Measurements from ENCODE around the gene TIMM22.
"Not testable (repeated sequence)": the region's sequence is repeated elsewhere in the genome, so short reads cannot be mapped to it uniquely, and the experiment has no call there.

Gene TIMM22

GRCh38 chr17:996554-997344 is at the start of gene TIMM22:
TIMM22 (plus strand) TSS chr17:997129; CDS start chr17:997143, 14 bp downstream.
- peak; percentile 99 for DNase-seq (ENCODE audit: low read depth, low spot score)

DNA sequence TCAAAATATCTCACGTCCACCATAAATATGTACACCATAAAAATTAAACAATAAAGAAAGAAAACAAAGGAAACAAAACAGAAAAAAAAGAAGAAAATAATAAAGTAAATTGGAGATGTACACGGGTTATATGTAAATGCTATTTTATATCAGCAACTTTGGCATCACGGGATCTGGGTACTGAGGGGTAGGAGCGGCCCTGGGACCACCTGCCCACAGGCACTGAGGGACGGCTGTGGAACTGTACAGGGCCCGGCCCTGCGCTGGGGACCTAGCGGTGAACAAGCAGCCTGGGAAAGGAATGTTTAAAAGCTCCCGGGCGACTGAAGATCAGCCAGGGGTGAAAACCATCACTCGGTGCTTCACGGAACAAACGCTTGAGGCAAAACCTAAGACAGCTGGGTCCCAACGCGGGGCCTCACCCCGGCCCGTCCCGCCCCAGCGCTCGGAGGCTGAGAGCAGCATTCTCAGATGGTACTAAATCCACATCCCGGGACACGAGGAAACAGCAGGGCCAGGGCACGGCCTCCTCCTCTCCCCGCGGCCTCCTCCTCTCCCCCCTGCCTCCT is 48.6 kb upstream of the TIMM22 start:
- DNase-seq (ENCODE audit: low read depth, low spot score) = peak; percentile 65

DNA sequence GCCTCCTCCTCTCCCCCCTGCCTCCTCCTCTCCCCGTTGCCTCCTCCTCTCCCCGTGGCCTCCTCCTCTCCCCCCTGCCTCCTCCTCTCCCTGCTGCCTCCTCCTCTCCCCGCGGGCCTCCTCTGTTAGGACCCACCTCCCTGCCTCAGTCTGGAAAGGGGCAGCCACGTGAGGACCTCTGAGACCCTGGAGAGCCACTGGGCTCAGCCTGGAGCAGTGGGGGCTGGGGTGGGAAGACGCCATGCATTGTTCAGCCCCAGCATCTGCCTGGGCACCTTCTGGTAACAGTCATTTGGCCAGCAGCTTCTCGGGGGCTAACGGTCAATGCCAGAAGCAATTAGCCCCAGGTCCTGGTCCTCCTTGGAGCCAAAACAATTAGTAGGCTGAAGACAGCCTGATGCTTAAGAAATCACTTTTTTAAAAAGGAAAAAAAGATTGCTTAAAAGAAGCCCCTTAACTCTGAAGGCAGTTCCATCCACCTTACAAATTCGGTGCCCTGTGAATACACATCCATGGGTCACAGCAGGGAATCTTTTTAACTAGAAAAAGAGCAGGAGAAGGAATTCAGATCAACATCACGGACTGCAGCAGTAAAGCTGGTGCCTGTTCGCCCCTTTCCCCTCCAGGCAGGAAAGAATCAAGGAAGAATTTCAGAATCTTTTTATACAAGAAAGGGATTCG is 47.2 kb upstream of the TIMM22 start:
- DNase-seq (ENCODE audit: low read depth, low spot score) = no peak

DNA sequence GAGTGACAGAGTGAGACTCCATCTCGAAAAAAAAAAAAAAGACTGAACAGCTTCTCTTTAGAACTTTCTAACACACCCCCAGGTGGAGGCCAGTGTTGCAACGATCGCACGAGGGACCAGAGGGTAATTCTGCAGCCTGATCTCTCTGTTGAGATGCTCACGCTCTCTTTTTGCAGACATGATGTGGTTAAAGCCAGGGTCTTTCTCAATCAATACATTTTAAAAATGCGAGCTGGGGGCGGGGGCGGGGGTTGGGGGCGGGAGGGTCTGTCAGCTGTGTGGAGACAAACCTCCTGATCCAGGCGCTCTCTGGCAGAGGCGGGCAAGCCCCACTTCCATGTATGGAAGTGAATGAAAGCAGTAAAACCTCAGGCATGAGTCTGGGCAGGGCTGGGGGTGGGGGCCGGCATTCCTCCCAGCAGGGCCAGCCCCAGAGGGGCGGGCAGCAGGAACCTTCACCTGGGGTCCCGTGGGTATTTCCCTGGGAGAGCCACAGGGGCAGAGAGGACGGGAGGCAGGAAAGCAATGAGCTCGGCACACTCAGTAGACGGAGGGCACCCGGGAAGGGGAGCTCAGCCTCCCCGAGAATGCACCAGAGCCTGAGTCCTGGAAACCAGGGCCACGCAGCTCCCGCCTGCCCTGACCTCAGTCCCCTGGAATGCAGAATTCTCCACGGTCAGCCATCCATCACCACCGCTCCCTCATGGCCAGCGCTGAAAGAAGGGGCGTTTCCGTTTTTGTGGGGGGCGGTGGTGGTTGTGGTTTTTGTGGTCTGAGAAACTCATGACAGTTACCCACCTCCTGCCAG is 45.4 kb upstream of the TIMM22 start:
- peak; percentile 97 for DNase-seq (ENCODE audit: low read depth, low spot score)

GRCh38 chr17:952592-952991 is 44.3 kb upstream of the TIMM22 start:
- not testable (repeated sequence) for DNase-seq (ENCODE audit: low read depth, low spot score)

- no peak for DNase-seq (ENCODE audit: low read depth, low spot score)
These were observed 43.2 kb upstream of the TIMM22 start for GRCh38 chr17:953767-954166.

DNA sequence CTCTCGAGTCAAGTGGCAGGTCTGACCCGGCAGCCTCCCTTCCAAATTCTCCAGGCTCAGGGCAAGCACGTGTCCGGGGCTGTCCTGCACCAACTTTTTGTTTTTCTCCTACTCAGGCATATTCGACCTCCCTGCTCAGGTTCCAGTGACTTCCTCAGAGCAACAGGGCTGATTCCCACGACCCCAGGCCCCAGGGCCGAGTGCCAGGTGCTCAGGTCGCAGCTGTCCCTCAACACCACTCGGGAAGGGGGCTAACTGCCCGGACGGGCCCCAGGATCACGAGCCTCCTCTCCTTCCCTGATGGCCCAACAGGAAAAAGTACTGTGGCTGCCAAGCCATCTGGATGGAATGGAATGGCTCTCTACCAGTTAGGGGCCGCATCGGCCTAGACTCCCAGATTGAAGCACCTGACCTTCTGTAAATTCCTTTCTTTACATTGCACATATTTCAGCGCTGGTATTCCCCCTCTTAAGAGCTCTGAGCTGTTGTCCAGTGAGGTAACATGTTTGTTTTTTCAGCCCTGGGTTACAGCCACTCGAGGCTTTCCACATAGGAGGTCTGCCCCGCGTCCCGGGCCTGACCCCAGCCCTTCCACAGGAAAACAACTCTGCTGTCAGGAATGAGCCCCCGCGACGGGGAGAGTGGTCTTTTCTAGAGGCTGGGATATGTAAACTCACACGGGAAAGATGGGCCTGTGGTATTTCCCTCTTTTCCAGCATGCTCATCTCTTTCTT is 42.3 kb upstream of the TIMM22 start:
- peak; percentile 92 for DNase-seq (ENCODE audit: low read depth, low spot score)

DNA sequence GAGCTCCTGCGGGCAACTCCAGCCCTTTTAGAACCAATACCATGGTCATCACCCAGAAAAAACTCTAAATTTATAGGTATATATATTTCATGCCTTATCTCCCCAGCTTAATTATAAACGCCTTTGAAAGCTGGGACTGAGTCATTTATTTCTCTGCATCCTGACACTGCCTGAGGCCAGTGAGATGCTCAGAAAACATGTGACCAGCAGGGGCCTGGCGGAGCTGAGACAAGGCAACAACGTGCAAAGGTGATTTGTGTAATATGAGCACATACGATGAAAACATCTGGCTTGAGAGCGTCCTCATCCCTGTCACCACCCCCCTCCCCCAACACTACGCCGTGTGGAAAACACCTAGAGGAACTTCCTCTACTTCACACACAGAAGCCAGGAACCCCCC is 40.0 kb upstream of the TIMM22 start:
- no peak for DNase-seq (ENCODE audit: low read depth, low spot score)

DNA sequence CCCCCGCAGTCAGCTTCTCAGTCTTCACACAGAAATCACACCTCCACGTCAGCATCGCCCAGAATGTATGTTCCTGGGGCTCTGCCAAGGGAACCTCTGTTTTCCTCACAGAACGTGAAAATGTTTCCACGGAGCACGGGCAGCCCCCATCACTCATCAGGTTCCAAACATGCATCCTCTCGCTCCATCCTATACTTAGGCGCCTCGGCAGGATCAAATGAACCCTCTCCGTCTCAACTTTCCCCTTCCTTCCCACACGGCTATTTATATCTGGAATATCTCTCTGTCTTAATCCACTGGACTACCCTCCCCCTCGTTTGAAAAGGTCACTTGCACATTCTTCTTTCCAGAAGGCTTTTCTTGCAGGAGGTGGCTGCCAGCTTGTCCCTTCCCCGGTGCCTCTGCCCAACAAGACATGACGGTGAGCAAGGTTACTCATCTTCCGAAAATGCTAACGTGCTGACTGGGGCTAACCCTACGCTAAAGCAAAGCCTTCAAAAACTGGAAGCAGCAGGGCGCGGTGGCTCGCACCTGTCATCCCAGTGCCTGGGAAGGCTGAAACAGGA is 39.0 kb upstream of the TIMM22 start:
- no peak for DNase-seq (ENCODE audit: low read depth, low spot score)

- DNase-seq (ENCODE audit: low read depth, low spot score) = no peak
These were observed 38.0 kb upstream of the TIMM22 start for GRCh38 chr17:958712-959451.

DNA sequence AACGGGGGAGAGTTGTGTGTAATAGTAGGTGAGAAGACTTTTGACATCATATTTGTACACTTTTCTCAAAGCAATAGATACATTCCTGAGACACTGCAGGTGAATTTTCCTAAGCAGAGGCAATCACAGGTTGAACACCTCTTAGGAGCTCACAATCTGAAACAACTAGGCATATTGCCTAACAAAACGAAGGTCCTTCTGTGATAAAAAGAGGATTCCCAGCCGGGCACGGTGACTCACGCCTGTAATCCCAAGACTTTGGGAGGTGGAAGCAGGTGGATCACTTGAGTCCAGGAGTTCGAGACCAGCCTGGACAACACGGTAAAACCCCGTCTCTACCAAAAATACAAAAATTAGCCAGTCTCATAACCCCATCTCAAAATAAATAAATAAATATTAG is 34.8 kb upstream of the TIMM22 start:
- DNase-seq (ENCODE audit: low read depth, low spot score) = peak; percentile 39

- DNase-seq (ENCODE audit: low read depth, low spot score) = no peak
These were observed 34.3 kb upstream of the TIMM22 start for GRCh38 chr17:962670-963069.

GRCh38 chr17:964876-965275 is 32.1 kb upstream of the TIMM22 start:
- DNase-seq (ENCODE audit: low read depth, low spot score) = no peak

DNA sequence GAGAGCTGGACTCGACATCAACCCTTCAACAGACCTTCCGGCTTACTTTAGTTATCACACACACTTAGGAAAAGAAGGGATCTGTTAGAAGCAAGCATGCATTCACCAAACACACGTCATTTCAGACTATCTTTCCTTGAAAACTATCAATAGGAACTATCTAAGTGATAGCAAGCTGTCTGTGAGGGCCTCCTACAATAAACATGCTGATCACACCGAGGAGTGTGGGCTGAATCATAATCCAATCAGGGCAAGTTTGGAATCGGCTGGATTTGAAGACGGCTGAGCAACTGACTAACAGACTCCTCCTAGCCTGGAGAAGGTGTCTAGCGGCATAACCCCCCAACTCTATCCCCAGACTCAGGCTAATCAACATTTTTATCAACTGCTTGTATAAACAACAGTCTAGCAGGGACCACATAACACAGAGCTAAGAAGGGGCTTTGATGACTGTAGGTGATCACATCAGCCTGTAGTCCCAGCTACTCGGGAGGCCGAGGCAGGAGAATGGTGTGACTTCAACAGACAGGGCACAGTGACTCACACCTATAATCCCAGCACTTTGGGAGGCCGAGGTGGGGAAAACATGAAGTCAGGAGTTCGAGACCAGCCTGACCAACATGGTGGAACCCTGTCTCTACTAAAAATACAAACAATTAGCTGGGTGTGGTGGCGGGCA is 31.5 kb upstream of the TIMM22 start:
- peak; percentile 48 for DNase-seq (ENCODE audit: low read depth, low spot score)

- DNase-seq (ENCODE audit: low read depth, low spot score) = no peak
These were observed 29.8 kb upstream of the TIMM22 start for GRCh38 chr17:967122-967521.

GRCh38 chr17:968812-969730 is 27.9 kb upstream of the TIMM22 start:
- no peak for DNase-seq (ENCODE audit: low read depth, low spot score)

DNA sequence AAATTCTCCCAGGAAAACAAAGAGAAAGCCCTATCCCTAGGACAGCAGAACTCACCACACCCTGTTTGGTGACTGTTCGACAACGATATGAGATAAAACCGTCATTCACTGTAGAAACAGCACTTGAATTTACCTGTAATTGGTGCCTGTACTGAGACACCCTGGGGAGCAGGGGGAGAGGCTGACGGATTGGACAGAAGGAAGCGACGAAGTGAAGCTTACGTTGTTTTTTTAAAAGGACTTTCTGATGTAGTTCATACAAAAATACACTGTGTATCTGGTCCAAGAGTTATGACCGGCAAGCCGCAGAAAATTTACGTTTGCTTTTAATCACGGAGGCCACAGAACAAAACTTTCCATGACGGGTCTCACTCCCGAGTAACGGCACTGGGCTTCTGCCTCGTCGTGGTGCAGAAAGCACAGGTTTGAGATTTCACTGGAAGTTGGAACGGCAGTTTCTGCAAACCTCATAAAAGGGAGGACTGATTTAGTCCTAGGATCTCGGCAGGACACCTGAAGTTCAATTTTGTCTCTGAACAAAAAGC is 27.0 kb upstream of the TIMM22 start:
- no peak for DNase-seq (ENCODE audit: low read depth, low spot score)

DNA sequence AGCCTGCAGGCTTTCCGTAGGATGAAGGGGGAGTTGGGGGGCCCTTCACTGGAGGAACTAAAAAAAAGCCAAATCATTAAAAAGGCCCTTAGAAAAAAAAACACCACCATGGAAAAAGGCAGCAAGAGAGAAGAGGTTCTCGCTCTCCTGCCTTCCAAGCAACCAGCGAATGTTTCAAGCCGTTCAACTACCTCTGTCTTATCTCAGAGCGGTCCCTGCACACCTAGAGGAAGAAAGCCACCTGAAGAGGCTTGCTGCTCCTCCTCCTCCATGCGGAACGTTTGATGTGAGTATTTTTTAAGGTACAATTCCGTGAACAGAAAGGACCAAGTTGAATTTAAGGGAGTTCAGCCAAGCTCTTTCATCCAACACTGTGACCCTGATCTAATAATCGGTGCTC is 26.6 kb upstream of the TIMM22 start:
- no peak for DNase-seq (ENCODE audit: low read depth, low spot score)
